ENCODE results near the gene DDX6. TPM values are rescaled to one million over a fixed set of nuclear protein-coding genes. Genes with fewer than 3 reads are reported as not detected.

Gene DDX6
- total RNA-seq, 1 donor from 2014 or later = 135 TPM

- H3K27ac Mint-ChIP-seq = no peak overlapping the region
- H3K4me1 Mint-ChIP-seq (ENCODE audit: low read depth) = peaks cover 14% of the 10 kb centered on the region
- no peak for DNase-seq (ENCODE audit: low spot score)
- peaks cover 9% of the 10 kb centered on the region for H3K27me3 Mint-ChIP-seq (ENCODE audit: low read depth)
- peaks cover 5% of the 10 kb centered on the region for H3K9me3 Mint-ChIP-seq
- no peak overlapping the region for H3K4me3 Mint-ChIP-seq (ENCODE audit: low read depth)
- intact Hi-C loops (cut with micrococcal nuclease) = no loop called here
- peaks cover 4% of the 10 kb centered on the region for H3K36me3 Mint-ChIP-seq (ENCODE audit: low read depth)
Observed at GRCh38 chr11:118703563-118704106, 87.3 kb downstream of the DDX6 start.

- intact Hi-C loops (cut with micrococcal nuclease) = no loop called here
- DNase-seq (ENCODE audit: low spot score) = no peak
- Mint-ChIP-seq H3K36me3 (ENCODE audit: low read depth) (peaks cover 4% of the 10 kb centered on the region), H3K27me3 (ENCODE audit: low read depth) (peaks cover 2% of the 10 kb centered on the region), H3K4me3 (ENCODE audit: low read depth) (no peak overlapping the region), H3K4me1 (ENCODE audit: low read depth) (peaks cover 10% of the 10 kb centered on the region), H3K27ac (no peak overlapping the region), H3K9me3 (peaks cover 5% of the 10 kb centered on the region)
Observed at GRCh38 chr11:118699506-118700220, 91.3 kb downstream of the DDX6 start.

Other genes with a start within 250 kb of the DDX6 start
- 14.2 and 15.4 TPM in 2 replicates for gene IFT46, start 225.2 kb downstream of the DDX6 start, total RNA-seq
- gene ARCN1, start 218.8 kb downstream of the DDX6 start, total RNA-seq = 132 and 133 TPM in 2 replicates
- gene PHLDB1, start 183.5 kb downstream of the DDX6 start, total RNA-seq = 2.1 and 2.2 TPM in 2 replicates
- not detected in 2 replicates for gene TREH, start 111.5 kb downstream of the DDX6 start, total RNA-seq
- 7.5 and 8.1 TPM in 2 replicates for gene CXCR5, start 92.7 kb upstream of the DDX6 start, total RNA-seq
- 21.9 and 23.7 TPM in 2 replicates for gene BCL9L, start 134.8 kb upstream of the DDX6 start, total RNA-seq
- gene UPK2, start 165.1 kb upstream of the DDX6 start, total RNA-seq = 0.21 TPM in 1 of 2 replicates, not detected in the other
- not detected in 2 replicates for gene FOXR1, start 180.6 kb upstream of the DDX6 start, total RNA-seq
- gene CENATAC, start 207.0 kb upstream of the DDX6 start, total RNA-seq = 44.2 and 47.7 TPM in 2 replicates
- gene RPS25, start 227.2 kb upstream of the DDX6 start, total RNA-seq = 1,728 and 1,773 TPM in 2 replicates
- 121 and 128 TPM in 2 replicates for gene TRAPPC4, start 227.6 kb upstream of the DDX6 start, total RNA-seq
- gene SLC37A4, start 239.7 kb upstream of the DDX6 start, total RNA-seq = 31.7 and 34.4 TPM in 2 replicates